ENCODE data around the gene FAT4. TPM values are rescaled to one million over a fixed set of nuclear protein-coding genes. Genes with fewer than 3 reads are reported as not detected.

Gene FAT4
- total RNA-seq, 4 donors from 2014 or later = 44.0 to 60.9 (median 49.7) TPM

DNA sequence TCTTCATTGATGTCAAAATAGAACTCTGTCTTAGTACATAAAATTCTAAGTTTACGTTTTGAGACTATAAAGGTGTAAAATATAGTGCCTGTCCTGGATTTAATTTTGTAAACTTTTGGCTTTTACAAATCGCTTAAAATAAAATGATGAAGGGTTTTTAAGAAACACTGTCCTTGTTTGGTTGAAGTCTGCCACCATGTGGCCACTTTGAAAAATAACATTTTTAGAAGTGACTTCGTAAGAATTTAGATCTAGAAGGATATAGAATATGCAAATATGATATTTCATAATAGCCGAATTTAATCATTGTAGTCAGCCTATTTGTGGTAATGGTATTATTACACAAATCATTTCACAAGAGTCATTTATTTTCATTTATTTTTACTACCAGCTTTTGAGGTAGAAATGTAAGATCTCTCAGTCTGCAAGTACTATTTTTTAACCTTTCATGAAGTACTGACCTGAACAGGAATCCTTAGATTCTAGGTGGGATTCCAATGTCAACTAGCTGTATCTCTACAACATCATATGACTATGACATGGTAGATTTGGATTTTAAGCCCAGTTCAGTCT is 31.0 kb upstream of the FAT4 start:
- Histone ChIP-seq H3K9me3 (no peaks in the 10 kb centered on the region), H3K27ac (replicated peaks in 1 of 4) (no peak overlapping the region), H3K4me1 (no peaks in the 10 kb centered on the region), H3K36me3 (no peaks in the 10 kb centered on the region), H3K4me3 (no peak overlapping the region), H3K27me3 (no peaks in the 10 kb centered on the region)
- intact Hi-C loops (cut with DNase I) = loop anchor here (5.0 kb wide), 1 partner anchor 951 kb away; no protein-coding TSS in a partner anchor
- DNase-seq (ENCODE audit: extremely low spot score) = no peak
- TF ChIP-seq, protein P1, sequence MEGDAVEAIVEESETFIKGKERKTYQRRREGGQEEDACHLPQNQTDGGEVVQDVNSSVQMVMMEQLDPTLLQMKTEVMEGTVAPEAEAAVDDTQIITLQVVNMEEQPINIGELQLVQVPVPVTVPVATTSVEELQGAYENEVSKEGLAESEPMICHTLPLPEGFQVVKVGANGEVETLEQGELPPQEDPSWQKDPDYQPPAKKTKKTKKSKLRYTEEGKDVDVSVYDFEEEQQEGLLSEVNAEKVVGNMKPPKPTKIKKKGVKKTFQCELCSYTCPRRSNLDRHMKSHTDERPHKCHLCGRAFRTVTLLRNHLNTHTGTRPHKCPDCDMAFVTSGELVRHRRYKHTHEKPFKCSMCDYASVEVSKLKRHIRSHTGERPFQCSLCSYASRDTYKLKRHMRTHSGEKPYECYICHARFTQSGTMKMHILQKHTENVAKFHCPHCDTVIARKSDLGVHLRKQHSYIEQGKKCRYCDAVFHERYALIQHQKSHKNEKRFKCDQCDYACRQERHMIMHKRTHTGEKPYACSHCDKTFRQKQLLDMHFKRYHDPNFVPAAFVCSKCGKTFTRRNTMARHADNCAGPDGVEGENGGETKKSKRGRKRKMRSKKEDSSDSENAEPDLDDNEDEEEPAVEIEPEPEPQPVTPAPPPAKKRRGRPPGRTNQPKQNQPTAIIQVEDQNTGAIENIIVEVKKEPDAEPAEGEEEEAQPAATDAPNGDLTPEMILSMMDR (IDR thresholded peaks at IDR 0.05) = peak; percentile 38 to 56 (median 53)
- TF ChIP-seq POLR2AphosphoS5 (IDR thresholded peaks at IDR 0.05) (no peak), POLR2A (IDR thresholded peaks at IDR 0.05; ENCODE audit: low read depth) (no peak), EP300 (IDR thresholded peaks at IDR 0.05) (no peak)
- 3% methylated on average over 4 of the region's 4 CpGs for WGBS

DNA sequence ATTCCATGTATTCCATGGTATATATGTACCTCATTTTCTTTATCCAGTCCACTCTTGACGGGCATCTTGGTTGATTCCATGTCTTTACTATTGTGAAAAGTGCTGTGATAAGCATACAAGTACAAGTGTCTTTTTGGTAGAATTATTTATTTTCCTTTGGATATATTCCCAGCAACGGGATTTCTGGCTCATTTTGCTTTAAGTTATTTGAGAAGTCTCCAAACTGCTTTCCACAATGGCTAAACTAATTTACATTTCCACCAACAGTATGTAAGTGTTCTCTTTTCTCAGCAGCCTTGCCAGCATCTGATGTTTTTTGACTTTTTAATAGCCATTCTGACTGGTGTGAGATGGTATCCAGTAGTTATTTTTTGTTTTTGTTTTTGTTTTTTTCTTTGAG is 17.6 kb upstream of the FAT4 start:
- intact Hi-C loops (cut with DNase I) = no loop called here

DNA sequence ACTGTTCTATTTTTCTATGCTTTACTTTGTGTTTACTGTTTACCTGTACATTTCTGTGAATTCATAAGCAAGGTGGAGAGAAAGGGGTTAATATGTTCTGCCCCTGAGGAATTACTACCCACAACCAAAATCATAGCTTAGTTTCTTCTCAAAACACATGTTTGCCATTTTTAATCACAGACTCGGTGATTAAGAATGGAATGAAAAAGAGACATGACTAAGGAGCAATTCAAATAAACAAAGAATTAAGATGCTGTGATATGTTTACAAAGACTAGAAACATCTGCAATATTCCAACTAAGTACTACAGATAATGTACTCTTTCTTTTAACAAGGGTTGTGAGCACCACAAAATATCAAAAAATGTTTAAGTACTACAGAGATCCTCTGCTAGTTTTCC is 11.7 kb upstream of the FAT4 start:
- no peaks in the 10 kb centered on the region for H3K4me1 ChIP-seq
- intact Hi-C loops (cut with DNase I) = no loop called here
- TF ChIP-seq POLR2AphosphoS5 (IDR thresholded peaks at IDR 0.05) = no peak
- TF ChIP-seq, protein P1 (IDR thresholded peaks at IDR 0.05) = no peak
- TF ChIP-seq POLR2A (IDR thresholded peaks at IDR 0.05; ENCODE audit: low read depth) = no peak
- no peak for TF ChIP-seq EP300 (IDR thresholded peaks at IDR 0.05)
- no peak for DNase-seq (ENCODE audit: extremely low spot score)
- H3K27me3 ChIP-seq = no peaks in the 10 kb centered on the region
- 31% methylated on average over 1 of the region's 1 CpG for WGBS
- H3K9me3 ChIP-seq = no peaks in the 10 kb centered on the region
- no peaks in the 10 kb centered on the region for H3K36me3 ChIP-seq
- no peak overlapping the region for H3K4me3 ChIP-seq
- no peak overlapping the region for H3K27ac ChIP-seq (replicated peaks in 1 of 4)

More for the DNA sequence above, 17.6 kb upstream of the FAT4 start:
- Histone ChIP-seq H3K4me1 (no peaks in the 10 kb centered on the region), H3K9me3 (no peaks in the 10 kb centered on the region), H3K27me3 (no peaks in the 10 kb centered on the region), H3K36me3 (no peaks in the 10 kb centered on the region), H3K27ac (replicated peaks in 1 of 4) (no peak overlapping the region), H3K4me3 (no peak overlapping the region)
- no peak for DNase-seq (ENCODE audit: extremely low spot score)
- WGBS = 43% methylated on average over 2 of the region's 2 CpGs
- TF ChIP-seq EP300 (IDR thresholded peaks at IDR 0.05) (no peak), POLR2AphosphoS5 (IDR thresholded peaks at IDR 0.05) (no peak), POLR2A (IDR thresholded peaks at IDR 0.05; ENCODE audit: low read depth) (no peak)
- TF ChIP-seq, protein P1 (IDR thresholded peaks at IDR 0.05) = no peak

DNA sequence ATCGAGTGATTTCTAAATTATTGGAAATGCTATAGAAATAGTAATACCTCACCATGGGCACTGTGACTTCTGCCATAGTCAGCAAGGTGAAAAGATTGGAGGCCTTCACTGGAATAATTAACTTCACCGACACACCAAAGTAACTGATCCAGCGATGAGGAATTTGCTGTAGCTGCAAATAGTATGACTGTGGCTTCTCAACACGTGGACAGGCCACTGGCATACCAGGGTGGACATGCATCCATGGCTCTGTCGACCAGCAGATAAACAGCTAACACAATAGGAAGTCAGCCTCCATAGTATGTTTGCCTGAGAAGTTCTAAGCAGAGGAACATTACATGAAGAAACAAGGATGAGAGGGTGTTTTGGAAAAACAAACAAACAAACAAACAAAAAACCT is 10.9 kb upstream of the FAT4 start:
- WGBS = 87% methylated on average over 5 of the region's 5 CpGs
- intact Hi-C loops (cut with DNase I) = no loop called here

More for the DNA sequence above, 10.9 kb upstream of the FAT4 start:
- TF ChIP-seq, protein P1 (IDR thresholded peaks at IDR 0.05) = no peak
- TF ChIP-seq POLR2AphosphoS5 (IDR thresholded peaks at IDR 0.05) (no peak), POLR2A (IDR thresholded peaks at IDR 0.05; ENCODE audit: low read depth) (no peak), EP300 (IDR thresholded peaks at IDR 0.05) (no peak)
- H3K4me3 ChIP-seq = no peak overlapping the region
- H3K36me3 ChIP-seq = no peaks in the 10 kb centered on the region
- no peak overlapping the region for H3K27ac ChIP-seq (replicated peaks in 1 of 4)
- H3K4me1 ChIP-seq = no peaks in the 10 kb centered on the region
- DNase-seq (ENCODE audit: extremely low spot score) = no peak
- no peaks in the 10 kb centered on the region for H3K9me3 ChIP-seq
- H3K27me3 ChIP-seq = no peaks in the 10 kb centered on the region
